Esophagus squamous epithelium (tissue), 4 donors: ENCODE results near the gene DEPDC7.

Experiments
- POLR2A ChIP-seq, 4 donors: fragments of 450-650 bp; IDR thresholded peaks; one replicate each; pipeline ENCODE4 v1.6.1; 2017; ENCODE audit warnings: antibody characterized with exemption in 4 of 4, mild to moderate bottlenecking in 4 of 4, moderate library complexity in 3 of 4
- TF ChIP-seq, protein P1 (sequence below), 6 experiments: fragments of 450-650 bp in 4 of 6; fragments of 200-600 bp in 2 of 6; sonication (generic) in 2 of 6; IDR thresholded peaks; one replicate each; pipeline ENCODE4 v1.5.1; 2016 to 2019; ENCODE audit warnings: antibody characterized with exemption in 6 of 6, mild to moderate bottlenecking in 4 of 6, moderate library complexity in 4 of 6

GRCh38 chr11:33039274-33040032 is 23.8 kb downstream of the DEPDC7 start, which contains the start of gene TCP11L1:
- TF ChIP-seq POLR2A (IDR thresholded peaks at IDR 0.05), result peak in 2 of 4 donors; percentile 77 to 81
- TF ChIP-seq, protein P1, sequence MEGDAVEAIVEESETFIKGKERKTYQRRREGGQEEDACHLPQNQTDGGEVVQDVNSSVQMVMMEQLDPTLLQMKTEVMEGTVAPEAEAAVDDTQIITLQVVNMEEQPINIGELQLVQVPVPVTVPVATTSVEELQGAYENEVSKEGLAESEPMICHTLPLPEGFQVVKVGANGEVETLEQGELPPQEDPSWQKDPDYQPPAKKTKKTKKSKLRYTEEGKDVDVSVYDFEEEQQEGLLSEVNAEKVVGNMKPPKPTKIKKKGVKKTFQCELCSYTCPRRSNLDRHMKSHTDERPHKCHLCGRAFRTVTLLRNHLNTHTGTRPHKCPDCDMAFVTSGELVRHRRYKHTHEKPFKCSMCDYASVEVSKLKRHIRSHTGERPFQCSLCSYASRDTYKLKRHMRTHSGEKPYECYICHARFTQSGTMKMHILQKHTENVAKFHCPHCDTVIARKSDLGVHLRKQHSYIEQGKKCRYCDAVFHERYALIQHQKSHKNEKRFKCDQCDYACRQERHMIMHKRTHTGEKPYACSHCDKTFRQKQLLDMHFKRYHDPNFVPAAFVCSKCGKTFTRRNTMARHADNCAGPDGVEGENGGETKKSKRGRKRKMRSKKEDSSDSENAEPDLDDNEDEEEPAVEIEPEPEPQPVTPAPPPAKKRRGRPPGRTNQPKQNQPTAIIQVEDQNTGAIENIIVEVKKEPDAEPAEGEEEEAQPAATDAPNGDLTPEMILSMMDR (IDR thresholded peaks at IDR 0.05), result no peak
